BJ (cell line): Measurements from ENCODE around the gene BEGAIN. TPM values are rescaled to one million over a fixed set of nuclear protein-coding genes. Genes with fewer than 3 reads are reported as not detected.

Source experiments
- CTCF ChIA-PET: fragments of 350-600 bp; formaldehyde crosslinking; extraction: SDS; loops from one replicate; lab custom pipeline; 2021; ENCODE audit warnings: antibody characterized with exemption, inconsistent platforms; lab: Yijun Ruan, JAX
- POLR2A ChIA-PET: fragments of 300-600 bp; sonication (Branson Sonifier 250); formaldehyde crosslinking; extraction: SDS; loops from one replicate; lab custom pipeline; 2021; ENCODE audit warnings: antibody characterized with exemption; lab: Charles Lee
- DNase-seq: peaks from one replicate; pipeline ENCODE4 v3.0.0-alpha.2; 2011; ENCODE audit warnings: low read depth
- H3K27me3 ChIP-seq: 2 replicates; pipeline ENCODE4 v1.6.0; 2011; ENCODE audit warnings: low read length; ENCODE audit not compliant: control insufficient read depth, insufficient read depth
- H3K36me3 ChIP-seq: 2 replicates; pipeline ENCODE4 v1.5.1; 2011; ENCODE audit warnings: low read length; ENCODE audit not compliant: control insufficient read depth, insufficient read depth
- H3K4me3 ChIP-seq: 2 replicates; pipeline ENCODE4 v1.5.1; 2011; ENCODE audit warnings: low read depth, mild to moderate bottlenecking, control low read depth, low read length
- CTCF ChIP-seq: IDR thresholded peaks from 2 replicates; pipeline ENCODE4 v1.5.1; 2011; ENCODE audit warnings: low read depth, mild to moderate bottlenecking, control low read depth, inconsistent platforms, low read length, moderate library complexity; ENCODE audit not compliant: insufficient read depth
- polyA plus RNA-seq: library from polyadenylated mRNA; depleted of rRNA; stranded (reverse); fragments of >200 nt; gene quantifications from 2 replicates; pipeline ENCODE4 v1.2.3, GENCODE V29; 2011

BEGAIN gene
- polyA plus RNA-seq, 1 experiment: 0.22 TPM

DNA sequence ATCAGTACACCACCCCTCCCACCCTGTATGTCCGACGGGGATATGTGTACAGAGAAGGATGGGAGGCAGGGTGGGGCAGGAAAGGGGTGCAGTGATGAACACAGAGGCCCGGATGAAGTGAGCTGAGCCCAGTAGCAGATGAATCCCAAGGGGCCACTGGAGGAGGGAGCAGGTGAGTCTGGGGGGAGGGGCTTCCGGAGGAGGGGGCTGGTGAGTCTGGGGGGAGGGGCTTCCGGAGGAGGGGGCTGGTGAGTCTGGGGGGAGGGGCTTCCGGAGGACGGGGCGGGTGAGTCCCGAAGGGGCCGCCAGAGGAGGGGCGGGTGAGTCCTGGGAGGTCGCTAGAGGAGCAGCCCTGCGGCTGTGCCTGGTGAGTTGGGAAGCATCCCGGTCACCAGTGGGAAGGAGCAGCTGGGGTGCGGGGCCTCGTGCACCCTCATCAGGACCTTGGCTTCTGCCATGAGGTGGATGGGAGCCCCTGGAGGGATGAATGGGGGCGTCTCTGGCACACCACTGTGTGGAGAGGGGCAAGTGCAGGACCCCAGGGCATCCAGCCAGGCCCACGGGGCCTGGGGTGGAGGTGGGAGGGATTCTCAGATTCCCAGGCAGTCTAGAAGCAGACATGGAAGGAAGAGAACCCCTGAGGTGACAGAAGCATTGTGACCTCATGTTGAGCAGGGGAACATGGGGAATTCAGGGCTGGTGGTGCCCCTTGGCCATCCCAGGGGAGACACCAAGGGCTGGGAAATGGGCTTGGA lies 14.0 kb downstream of the BEGAIN start:
- peaks cover 29% of the 10 kb centered on the region for H3K27me3 ChIP-seq
- CTCF ChIA-PET: no interaction called here
- POLR2A ChIA-PET: no interaction called here

DNA sequence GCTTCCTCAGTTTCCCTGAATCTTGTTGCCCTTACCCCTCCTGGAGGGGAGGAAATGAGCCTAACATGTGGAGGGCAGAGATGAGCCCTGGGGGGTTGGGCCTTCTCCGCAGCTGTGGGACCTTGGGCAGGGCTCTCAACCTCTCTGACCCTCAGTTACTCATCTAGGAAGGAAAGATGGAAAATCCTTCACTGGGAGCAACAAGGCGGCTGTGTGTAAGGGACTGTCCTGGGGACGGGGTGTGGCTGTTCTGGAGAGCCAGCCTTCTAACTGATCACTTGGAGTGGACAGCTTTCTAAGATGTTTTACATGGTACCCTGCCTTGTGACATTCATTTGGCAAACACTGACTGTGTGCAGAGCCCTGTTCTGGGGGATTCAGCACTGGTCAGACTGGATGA lies 14.7 kb downstream of the BEGAIN start:
- peaks cover 31% of the 10 kb centered on the region for H3K27me3 ChIP-seq
- DNase-seq: no peak
- no peak for TF ChIP-seq CTCF
- no peak overlapping the region for H3K4me3 ChIP-seq
- ChIA-PET POLR2A (no interaction called here), CTCF (no interaction called here)
- no peaks in the 10 kb centered on the region for H3K36me3 ChIP-seq

More for the DNA sequence above, 14.0 kb downstream of the BEGAIN start:
- TF ChIP-seq CTCF: no peak
- DNase-seq: no peak
- Histone ChIP-seq H3K4me3 (no peak overlapping the region), H3K36me3 (no peaks in the 10 kb centered on the region)

GRCh38 chr14:100571837-100572236 lies 15.4 kb downstream of the BEGAIN start:
- no peak for DNase-seq
- TF ChIP-seq CTCF: no peak
- POLR2A ChIA-PET: no interaction called here
- CTCF ChIA-PET: no interaction called here
- Histone ChIP-seq H3K27me3 (peaks cover 34% of the 10 kb centered on the region), H3K4me3 (no peak overlapping the region), H3K36me3 (no peaks in the 10 kb centered on the region)

GRCh38 chr14:100570726-100571454 lies 16.3 kb downstream of the BEGAIN start:
- POLR2A ChIA-PET: no interaction called here
- H3K36me3 ChIP-seq: no peaks in the 10 kb centered on the region
- CTCF ChIA-PET: no interaction called here

More at GRCh38 chr14:100570726-100571454, 16.3 kb downstream of the BEGAIN start:
- H3K4me3 ChIP-seq: no peak overlapping the region
- peaks cover 43% of the 10 kb centered on the region for H3K27me3 ChIP-seq
- DNase-seq: no peak
- no peak for TF ChIP-seq CTCF
